Ovary (tissue), 9 donors: ENCODE data around the gene U2AF1L4. TPM values are rescaled to one million over a fixed set of nuclear protein-coding genes. Genes with fewer than 3 reads are reported as not detected.

ENCODE experiments used
- DNase-seq, 5 donors: peaks; one replicate each; pipeline ENCODE4 v3.0.0-alpha.2; 2019 to 2020
- H3K27ac ChIP-seq, 2 donors: fragments of 200-600 bp; one replicate each; pipeline versions ENCODE4 v1.5.1 to v1.8.0; 2019 to 2022
- H3K27me3 ChIP-seq: fragments of 200-600 bp; one replicate; pipeline ENCODE4 v1.8.0; 2022
- H3K36me3 ChIP-seq: fragments of 200-600 bp; sonication (generic); one replicate; pipeline ENCODE4 v1.5.1; 2019
- H3K4me1 ChIP-seq: one replicate; pipeline ENCODE4 v1.8.1; 2013; ENCODE audit warnings: mild to moderate bottlenecking, moderate library complexity; ENCODE audit not compliant: insufficient read depth
- H3K4me3 ChIP-seq: fragments of 200-600 bp; sonication (generic); one replicate; pipeline ENCODE4 v1.5.1; 2017
- H3K9me3 ChIP-seq, 2 donors: fragments of 200-600 bp in 1 of 2; sonication (generic) in 1 of 2; one replicate each; pipeline versions ENCODE4 v1.5.1 to v1.8.1; 2013 to 2019; ENCODE audit warnings: mild to moderate bottlenecking in 1 of 2, moderate library complexity in 1 of 2
- CTCF ChIP-seq, 3 donors: fragments of 450-650 bp in 2 of 3; fragments of 200-600 bp in 1 of 3; IDR thresholded peaks; one replicate each; pipeline versions ENCODE4 v1.5.1 to v1.8.0; 2016 to 2022; ENCODE audit warnings: antibody characterized with exemption in 3 of 3, mild to moderate bottlenecking in 1 of 3
- EP300 ChIP-seq: sonication (generic); formaldehyde crosslinking; IDR thresholded peaks from one replicate; pipeline ENCODE4 v1.6.1; 2017; ENCODE audit warnings: antibody characterized with exemption
- POLR2A ChIP-seq: fragments of 450-650 bp; IDR thresholded peaks from one replicate; pipeline ENCODE4 v1.6.1; 2017; ENCODE audit warnings: antibody characterized with exemption, mild to moderate bottlenecking, moderate library complexity
- WGBS, 3 donors: extraction: QIAGEN DNeasy Blood & Tissue Kit in 1 of 3; methylation state at CpG; one replicate each; pipeline versions ENCODE4 v1.1.5 to v1.1.7; 2013 to 2017; 5-methylcytosine and 5-hydroxymethylcytosine counted together
- intact Hi-C, 4 donors: fragments of 100-400 bp; cut with DNase I; formaldehyde crosslinking; loops; one replicate each; pipeline versions ENCODE4 v1.11.0 to v1.15.1; 2022 to 2023
- polyA plus RNA-seq, 2 donors: library from polyadenylated mRNA; stranded (reverse); fragments of 200-250 nt in 1 of 2; fragments of 350-450 nt in 1 of 2; fragmentation: Illumina TruSeq in 1 of 2; extraction: RNeasy Lipid Tissue Mini Kit (QIAGEN cat#74804) in 1 of 2; gene quantifications; one replicate each; pipeline ENCODE4 v1.2.3, GENCODE V29; 2013 to 2014
- total RNA-seq, 7 donors: library from RNA; depleted of rRNA in 2 of 7; stranded (reverse); fragments of >200 nt in 2 of 7; fragmentation: NEBNext Ultra II Directional in 3 of 7; extraction: Animal tissue kit (Norgen Biotek cat#: 25700) in 3 of 7; gene quantifications; one replicate each; pipeline versions ENCODE4 v1.1.0 to v1.2.4, GENCODE V29; 2016 to 2023
- donor health status: DM: no; HTN: no; CAD: no; lungs with moderate emphysema.
- donor health status: DM: no; HTN: no; CAD: no.
- donor health status: Bipolar disorder and iron deficiency.
- donor health status: DM: yes; HTN: yes; CAD: no.
- donor health status: DM: no; HTN: no; CAD: no.
- donor health status: DM: yes; HTN: yes; CAD: no.

U2AF1L4 gene
- total and polyA plus RNA-seq, 9 donors: 16.7 to 37.7 (median 25.6) TPM

- WGBS, 3 donors: 89 to 95% (median 93%) methylated on average over 5 of the region's 5 CpGs
- Histone ChIP-seq H3K4me3 (no peak overlapping the region), H3K4me1 (peaks cover 10% of the 10 kb centered on the region), H3K27me3 (no peaks in the 10 kb centered on the region), H3K9me3 (no peaks in the 10 kb centered on the region), H3K36me3 (no peaks in the 10 kb centered on the region), H3K27ac (no peak overlapping the region)
- peak in 1 of 5 donors; percentile 54 for DNase-seq
- TF ChIP-seq CTCF (IDR thresholded peaks at IDR 0.05) (no peak), EP300 (no peak), POLR2A (no peak)
- intact Hi-C loops: no loop called here
Measured at GRCh38 chr19:35746531-35746930, 1.3 kb upstream of the U2AF1L4 start.

DNA sequence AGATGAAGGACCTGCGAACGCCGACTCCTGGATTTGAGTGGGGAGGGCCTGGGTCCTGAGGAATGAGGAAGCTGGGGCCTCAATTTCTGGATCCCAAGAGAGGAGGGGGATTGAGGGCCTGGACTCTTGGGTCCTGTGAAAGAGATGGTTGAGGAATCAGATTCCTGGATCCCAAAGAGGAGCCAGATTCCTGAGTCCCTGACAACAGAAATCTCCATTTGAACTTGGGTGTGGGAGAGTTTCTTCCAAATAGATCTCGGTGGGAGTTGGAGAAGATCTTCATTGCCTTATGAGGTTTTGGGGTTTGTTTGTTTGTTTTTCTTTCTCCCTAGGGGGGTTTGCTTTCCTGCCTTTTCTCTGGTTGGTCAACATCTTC is 857 bp upstream of the U2AF1L4 start:
- WGBS, 3 donors: 0 to 12% (median 4%) methylated on average over 4 of the region's 4 CpGs
- H3K27ac ChIP-seq: no peak overlapping the region
- peaks cover 12% of the 10 kb centered on the region for H3K4me1 ChIP-seq
- no peaks in the 10 kb centered on the region for H3K27me3 ChIP-seq
- H3K4me3 ChIP-seq: peak overlapping the region; percentile 43
- H3K36me3 ChIP-seq: no peaks in the 10 kb centered on the region
- no peak for DNase-seq
- TF ChIP-seq EP300 (no peak), CTCF (IDR thresholded peaks at IDR 0.05) (no peak), POLR2A (no peak)
- H3K9me3 ChIP-seq: no peaks in the 10 kb centered on the region
- intact Hi-C loops: no loop called here

- no peaks in the 10 kb centered on the region for H3K9me3 ChIP-seq
- WGBS, 3 donors: 7% methylated on average over 41 of the region's 41 CpGs
- peak overlapping the region; percentile 94 for H3K4me3 ChIP-seq
- DNase-seq: peak; percentile 93 to 97 (median 94)
- H3K27me3 ChIP-seq: no peaks in the 10 kb centered on the region
- no peaks in the 10 kb centered on the region for H3K36me3 ChIP-seq
- no peak for TF ChIP-seq EP300
- TF ChIP-seq CTCF (IDR thresholded peaks at IDR 0.05): peak in 2 of 3 donors; percentile 48 to 49
- peak; percentile 49 for TF ChIP-seq POLR2A
- intact Hi-C loops: no loop called here
- H3K27ac ChIP-seq: peak overlapping the region; percentile 95 to 100
- H3K4me1 ChIP-seq: peaks cover 15% of the 10 kb centered on the region
Measured at GRCh38 chr19:35744430-35745327, 539 bp downstream of the U2AF1L4 start.

GRCh38 chr19:35743640-35744429 is 1.4 kb downstream of the U2AF1L4 start:
- 83% methylated on average over 19 of the region's 19 CpGs for whole genome bisulfite sequencing, 3 donors
- Histone ChIP-seq H3K4me1 (peaks cover 15% of the 10 kb centered on the region), H3K9me3 (no peaks in the 10 kb centered on the region), H3K27ac (no peak overlapping the region), H3K4me3 (no peak overlapping the region), H3K36me3 (no peaks in the 10 kb centered on the region), H3K27me3 (no peaks in the 10 kb centered on the region)
- intact Hi-C loops: no loop called here
- no peak for TF ChIP-seq POLR2A
- no peak for TF ChIP-seq CTCF (IDR thresholded peaks at IDR 0.05)
- TF ChIP-seq EP300: no peak
- peak in 1 of 5 donors; percentile 40 for DNase-seq
